GM06990 (cell line): ENCODE measurements around the gene KSR2.

Experiments
- DNase-seq: peaks from one replicate; pipeline ENCODE4 v3.0.0-alpha.2; 2011; ENCODE audit not compliant: insufficient read length; ENCODE audit errors: extremely low read depth
- H3K27me3 ChIP-seq: replicated peaks from 2 replicates; pipeline ENCODE4 v1.6.0; 2011; ENCODE audit warnings: low read length; ENCODE audit not compliant: control insufficient read depth, insufficient read depth
- H3K36me3 ChIP-seq: 2 replicates; pipeline ENCODE4 v1.5.1; 2011; ENCODE audit warnings: low read length; ENCODE audit not compliant: control insufficient read depth, insufficient read depth
- H3K4me3 ChIP-seq: replicated peaks from 2 replicates; pipeline ENCODE4 v1.5.1; 2011; ENCODE audit warnings: low read depth, mild to moderate bottlenecking, control low read depth, low read length
- CTCF ChIP-seq: IDR thresholded peaks from 2 replicates; pipeline ENCODE4 v1.5.1; 2011; ENCODE audit warnings: low read length, control low read depth, mild to moderate bottlenecking, inconsistent platforms; ENCODE audit not compliant: insufficient read depth, poor library complexity, severe bottlenecking

Gene KSR2

DNA sequence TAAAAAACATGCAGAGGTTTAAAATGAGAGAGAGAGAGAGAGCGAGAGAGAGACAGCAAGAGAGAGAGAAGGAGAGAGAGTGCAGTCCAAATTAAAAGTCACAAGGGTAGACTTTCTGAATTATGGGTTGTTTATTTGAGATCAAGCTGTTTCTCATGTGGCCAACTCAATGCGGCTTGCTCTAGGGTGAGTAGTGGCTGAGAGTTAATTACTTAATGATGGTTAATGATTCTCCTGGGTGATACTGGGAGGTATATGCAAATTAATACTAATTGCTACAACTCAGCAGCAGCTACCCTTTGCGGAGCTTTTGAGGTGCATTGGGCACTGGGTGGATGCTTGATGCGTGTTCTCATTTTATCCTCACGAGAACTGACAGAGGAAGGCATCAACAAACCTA, 485.3 kb downstream of the KSR2 start:
- H3K4me3 ChIP-seq = no peak overlapping the region
- H3K36me3 ChIP-seq = no peaks in the 10 kb centered on the region
- no peak for DNase-seq
- no peaks in the 10 kb centered on the region for H3K27me3 ChIP-seq
- no peak for TF ChIP-seq CTCF

GRCh38 chr12:117481470-117481869, 487.3 kb downstream of the KSR2 start:
- no peak for DNase-seq

GRCh38 chr12:117476341-117476740, 492.4 kb downstream of the KSR2 start:
- DNase-seq = no peak
- Histone ChIP-seq H3K4me3 (no peak overlapping the region), H3K36me3 (no peaks in the 10 kb centered on the region), H3K27me3 (no peaks in the 10 kb centered on the region; the same call in 1 of the 2 replicates)
- TF ChIP-seq CTCF = no peak

More at GRCh38 chr12:117481470-117481869, 487.3 kb downstream of the KSR2 start:
- Histone ChIP-seq H3K27me3 (no peaks in the 10 kb centered on the region), H3K36me3 (no peaks in the 10 kb centered on the region), H3K4me3 (no peak overlapping the region)
- no peak for TF ChIP-seq CTCF

- H3K36me3 ChIP-seq = no peaks in the 10 kb centered on the region
- no peak for TF ChIP-seq CTCF
- no peaks in the 10 kb centered on the region; the same call in none of the 2 replicates for H3K27me3 ChIP-seq
- H3K4me3 ChIP-seq = no peak overlapping the region
- no peak for DNase-seq
Observed at GRCh38 chr12:117473856-117474255, 494.9 kb downstream of the KSR2 start.

DNA sequence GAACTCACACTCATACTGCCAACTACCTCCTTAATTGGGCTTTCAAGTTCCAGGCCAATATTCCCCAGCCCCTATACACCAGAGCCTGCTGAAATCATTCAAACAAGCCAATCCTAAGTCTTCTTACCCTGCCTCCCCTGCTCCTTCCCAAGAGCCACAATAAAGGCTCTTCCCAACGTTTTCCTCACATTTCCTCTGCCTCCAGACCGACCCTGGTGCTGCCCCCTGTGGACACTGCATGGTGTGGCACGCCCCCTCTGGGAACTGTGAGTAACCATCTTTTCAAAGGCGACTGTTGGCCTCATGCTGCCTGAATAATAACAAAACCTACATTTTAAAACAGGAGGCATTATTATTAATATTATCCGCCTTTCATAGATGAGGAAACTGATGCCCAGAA, 495.8 kb downstream of the KSR2 start:
- H3K4me3 ChIP-seq = no peak overlapping the region
- H3K36me3 ChIP-seq = no peaks in the 10 kb centered on the region
- H3K27me3 ChIP-seq = no peaks in the 10 kb centered on the region; the same call in none of the 2 replicates
- TF ChIP-seq CTCF = peak; percentile 41
- no peak for DNase-seq

DNA sequence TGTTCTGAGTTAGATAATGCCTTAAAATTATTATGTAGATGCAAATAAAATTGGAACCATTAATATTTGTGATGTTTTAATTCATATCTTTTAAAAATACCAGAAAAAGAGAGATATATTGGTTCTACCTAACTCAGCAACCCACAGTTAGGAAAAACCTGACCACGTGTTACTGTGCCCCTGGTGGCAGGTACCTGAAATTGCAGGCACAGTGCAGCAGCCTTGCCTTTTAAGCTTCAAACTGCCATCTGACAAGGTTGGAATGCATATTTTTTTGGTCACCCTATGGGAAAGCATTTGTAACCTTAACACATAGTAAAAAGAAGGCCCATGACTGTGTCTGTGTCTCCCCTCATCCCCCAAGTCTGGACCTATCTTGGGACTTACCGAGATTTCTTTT, 498.0 kb downstream of the KSR2 start:
- Histone ChIP-seq H3K36me3 (no peaks in the 10 kb centered on the region), H3K4me3 (no peak overlapping the region), H3K27me3 (peaks cover 1% of the 10 kb centered on the region)
- peak; percentile 44 for TF ChIP-seq CTCF
- DNase-seq = no peak
